Right lobe of liver (tissue), 4 donors: ENCODE results near the gene CACNA1S.

Experiments
- POLR2A ChIP-seq: fragments of 450-650 bp; IDR thresholded peaks from one replicate; pipeline ENCODE4 v1.6.1; 2017; ENCODE audit warnings: antibody characterized with exemption, mild to moderate bottlenecking
- TF ChIP-seq, protein P1 (sequence below), 4 donors: fragments of 200-600 bp in 3 of 4; fragments of 450-650 bp in 1 of 4; IDR thresholded peaks; one replicate each; pipeline versions ENCODE4 v1.5.1 to v1.8.0; 2016 to 2022; ENCODE audit warnings: antibody characterized with exemption in 4 of 4, mild to moderate bottlenecking in 2 of 4
- donor health status: DM: no; HTN: no; CAD: no.
- donor health status: DM: no; HTN: no; CAD: no.
- donor health status: DM: no; HTN: yes; CAD: no.

DNA sequence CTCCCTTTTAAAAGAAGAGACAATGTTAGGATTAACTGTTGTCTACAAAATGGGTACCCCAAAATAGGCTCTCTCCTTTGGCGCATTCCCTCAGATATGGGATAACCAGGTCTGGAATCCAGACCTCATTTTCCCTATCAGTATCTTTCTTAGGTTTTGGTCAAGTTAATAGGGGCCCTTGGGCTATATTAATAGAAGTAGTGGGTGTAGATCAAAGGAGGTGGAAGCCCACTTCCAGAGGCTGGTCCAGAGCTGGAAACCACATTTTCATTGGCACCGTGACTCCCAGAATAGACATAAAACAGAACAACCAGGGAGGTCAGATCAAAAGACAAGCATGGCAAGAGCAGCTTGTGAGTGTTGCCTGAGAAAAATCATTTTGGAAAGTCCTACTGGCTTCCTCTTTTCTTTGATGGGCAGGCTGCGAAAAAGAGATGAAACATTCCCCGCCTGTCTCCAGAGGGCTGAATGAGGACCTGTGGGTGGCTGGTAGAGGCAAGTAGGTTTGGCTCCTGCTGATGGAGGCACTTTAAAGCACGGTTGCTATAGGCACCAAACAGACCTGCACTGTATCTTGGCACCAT is 62.9 kb downstream of the CACNA1S start:
- TF ChIP-seq, protein P1, sequence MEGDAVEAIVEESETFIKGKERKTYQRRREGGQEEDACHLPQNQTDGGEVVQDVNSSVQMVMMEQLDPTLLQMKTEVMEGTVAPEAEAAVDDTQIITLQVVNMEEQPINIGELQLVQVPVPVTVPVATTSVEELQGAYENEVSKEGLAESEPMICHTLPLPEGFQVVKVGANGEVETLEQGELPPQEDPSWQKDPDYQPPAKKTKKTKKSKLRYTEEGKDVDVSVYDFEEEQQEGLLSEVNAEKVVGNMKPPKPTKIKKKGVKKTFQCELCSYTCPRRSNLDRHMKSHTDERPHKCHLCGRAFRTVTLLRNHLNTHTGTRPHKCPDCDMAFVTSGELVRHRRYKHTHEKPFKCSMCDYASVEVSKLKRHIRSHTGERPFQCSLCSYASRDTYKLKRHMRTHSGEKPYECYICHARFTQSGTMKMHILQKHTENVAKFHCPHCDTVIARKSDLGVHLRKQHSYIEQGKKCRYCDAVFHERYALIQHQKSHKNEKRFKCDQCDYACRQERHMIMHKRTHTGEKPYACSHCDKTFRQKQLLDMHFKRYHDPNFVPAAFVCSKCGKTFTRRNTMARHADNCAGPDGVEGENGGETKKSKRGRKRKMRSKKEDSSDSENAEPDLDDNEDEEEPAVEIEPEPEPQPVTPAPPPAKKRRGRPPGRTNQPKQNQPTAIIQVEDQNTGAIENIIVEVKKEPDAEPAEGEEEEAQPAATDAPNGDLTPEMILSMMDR (IDR thresholded peaks at IDR 0.05) = no peak
- TF ChIP-seq POLR2A = no peak
